ENCODE results near the gene DYRK1A. TPM values are rescaled to one million over a fixed set of nuclear protein-coding genes. Genes with fewer than 3 reads are reported as not detected.

The DYRK1A gene
- total and polyA plus RNA-seq, 2 experiments from 2014 or later: 4.2 to 61.7 TPM

- Histone ChIP-seq H3K4me1 (ENCODE audit: low read depth) (peaks cover 3% of the 10 kb centered on the region), H3K27ac (peak overlapping the region; percentile 42), H3K36me3 (peaks cover 71% of the 10 kb centered on the region), H3K27me3 (no peaks in the 10 kb centered on the region), H3K4me3 (no peak overlapping the region), H3K9me3 (ENCODE audit: low read depth) (no peaks in the 10 kb centered on the region)
- peak in 1 of 2 donors; percentile 43 for DNase-seq (ENCODE audit: low read depth in 1 of 2, low spot score in 1 of 2)
- TF ChIP-seq, protein P1, sequence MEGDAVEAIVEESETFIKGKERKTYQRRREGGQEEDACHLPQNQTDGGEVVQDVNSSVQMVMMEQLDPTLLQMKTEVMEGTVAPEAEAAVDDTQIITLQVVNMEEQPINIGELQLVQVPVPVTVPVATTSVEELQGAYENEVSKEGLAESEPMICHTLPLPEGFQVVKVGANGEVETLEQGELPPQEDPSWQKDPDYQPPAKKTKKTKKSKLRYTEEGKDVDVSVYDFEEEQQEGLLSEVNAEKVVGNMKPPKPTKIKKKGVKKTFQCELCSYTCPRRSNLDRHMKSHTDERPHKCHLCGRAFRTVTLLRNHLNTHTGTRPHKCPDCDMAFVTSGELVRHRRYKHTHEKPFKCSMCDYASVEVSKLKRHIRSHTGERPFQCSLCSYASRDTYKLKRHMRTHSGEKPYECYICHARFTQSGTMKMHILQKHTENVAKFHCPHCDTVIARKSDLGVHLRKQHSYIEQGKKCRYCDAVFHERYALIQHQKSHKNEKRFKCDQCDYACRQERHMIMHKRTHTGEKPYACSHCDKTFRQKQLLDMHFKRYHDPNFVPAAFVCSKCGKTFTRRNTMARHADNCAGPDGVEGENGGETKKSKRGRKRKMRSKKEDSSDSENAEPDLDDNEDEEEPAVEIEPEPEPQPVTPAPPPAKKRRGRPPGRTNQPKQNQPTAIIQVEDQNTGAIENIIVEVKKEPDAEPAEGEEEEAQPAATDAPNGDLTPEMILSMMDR (IDR thresholded peaks at IDR 0.05; ENCODE audit: low read depth, low read length): no peak
These were observed 143.3 kb downstream of the DYRK1A start for GRCh38 chr21:37509802-37510393.

GRCh38 chr21:37511848-37512247 is 145.3 kb downstream of the DYRK1A start:
- no peak overlapping the region for H3K27ac ChIP-seq
- no peaks in the 10 kb centered on the region for H3K27me3 ChIP-seq
- H3K9me3 ChIP-seq (ENCODE audit: low read depth): no peaks in the 10 kb centered on the region

DNA sequence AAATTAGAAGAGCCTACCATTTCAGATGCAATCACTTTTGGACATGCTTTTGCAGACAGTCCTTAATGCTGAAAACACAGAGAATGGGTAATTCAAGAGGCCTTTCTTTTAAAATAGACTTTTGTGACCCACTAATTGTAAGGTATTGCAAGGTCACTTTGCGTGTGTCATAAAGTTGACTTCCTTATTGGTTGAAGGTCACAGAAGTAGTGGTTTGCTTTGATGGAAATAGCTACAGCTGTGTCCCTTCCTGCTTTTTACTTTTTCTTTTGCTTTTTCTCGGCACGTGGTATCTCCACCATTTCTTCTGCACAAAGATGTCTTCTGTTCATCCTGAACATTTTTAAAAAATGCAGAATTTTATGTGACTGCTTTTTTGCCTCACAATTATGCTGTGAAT is 146.8 kb downstream of the DYRK1A start:
- no peaks in the 10 kb centered on the region for H3K9me3 ChIP-seq (ENCODE audit: low read depth)
- no peak overlapping the region for H3K4me3 ChIP-seq
- DNase-seq (ENCODE audit: low read depth in 1 of 2, low spot score in 1 of 2): no peak
- H3K27ac ChIP-seq: no peak overlapping the region
- H3K27me3 ChIP-seq: no peaks in the 10 kb centered on the region
- peaks cover 3% of the 10 kb centered on the region for H3K4me1 ChIP-seq (ENCODE audit: low read depth)
- TF ChIP-seq, protein P1 (IDR thresholded peaks at IDR 0.05; ENCODE audit: low read depth, low read length): no peak
- peaks cover 40% of the 10 kb centered on the region for H3K36me3 ChIP-seq

More at GRCh38 chr21:37511848-37512247, 145.3 kb downstream of the DYRK1A start:
- peaks cover 53% of the 10 kb centered on the region for H3K36me3 ChIP-seq
- peaks cover 3% of the 10 kb centered on the region for H3K4me1 ChIP-seq (ENCODE audit: low read depth)
- TF ChIP-seq, protein P1 (IDR thresholded peaks at IDR 0.05; ENCODE audit: low read depth, low read length): no peak
- no peak overlapping the region for H3K4me3 ChIP-seq
- DNase-seq (ENCODE audit: low read depth in 1 of 2, low spot score in 1 of 2): no peak

- Histone ChIP-seq H3K4me1 (ENCODE audit: low read depth) (peaks cover 3% of the 10 kb centered on the region), H3K4me3 (no peak overlapping the region), H3K27me3 (no peaks in the 10 kb centered on the region), H3K27ac (peak overlapping the region; percentile 44), H3K36me3 (peaks cover 33% of the 10 kb centered on the region), H3K9me3 (ENCODE audit: low read depth) (no peaks in the 10 kb centered on the region)
- DNase-seq (ENCODE audit: low read depth in 1 of 2, low spot score in 1 of 2): no peak
- TF ChIP-seq, protein P1 (IDR thresholded peaks at IDR 0.05; ENCODE audit: low read depth, low read length): no peak
These were observed 147.6 kb downstream of the DYRK1A start for GRCh38 chr21:37514038-37514667.

- Histone ChIP-seq H3K4me1 (ENCODE audit: low read depth) (peaks cover 3% of the 10 kb centered on the region), H3K27me3 (no peaks in the 10 kb centered on the region), H3K9me3 (ENCODE audit: low read depth) (no peaks in the 10 kb centered on the region), H3K27ac (peak overlapping the region; percentile 34), H3K4me3 (no peak overlapping the region), H3K36me3 (peaks cover 15% of the 10 kb centered on the region)
- TF ChIP-seq, protein P1 (IDR thresholded peaks at IDR 0.05; ENCODE audit: low read depth, low read length): no peak
- DNase-seq (ENCODE audit: low read depth in 1 of 2, low spot score in 1 of 2): no peak
These were observed 150.4 kb downstream of the DYRK1A start for GRCh38 chr21:37516998-37517397.

All from cardiac muscle cell (in vitro differentiated cells and primary cell).